Mammary epithelial cell (primary cell): ENCODE data around the gene ZNF521.

Experiments
- CTCF ChIP-seq, 2 donors: IDR thresholded peaks in 1 of 2; conservative IDR thresholded peaks in 1 of 2; 2 replicates each; pipeline ENCODE4 v1.5.1; 2011 to 2012; ENCODE audit warnings: inconsistent platforms in 2 of 2, low read length in 2 of 2, mild to moderate bottlenecking in 2 of 2, control low read depth in 1 of 2, low read depth in 1 of 2; ENCODE audit not compliant: insufficient read depth in 1 of 2; ENCODE audit errors: extremely low read depth in 1 of 2
- EZH2 ChIP-seq: IDR thresholded peaks from 2 replicates; pipeline ENCODE4 v1.6.1; 2012; ENCODE audit warnings: low read length, inconsistent platforms, borderline replicate concordance

GRCh38 chr18:25125680-25126079 lies 226.3 kb downstream of the ZNF521 start:
- no peak for TF ChIP-seq CTCF (conservative IDR thresholded peaks at IDR 0.05 in 1 of 2, IDR thresholded peaks at IDR 0.05 in 1 of 2; ENCODE audit: extremely low read depth in 1 of 2, insufficient read depth in 1 of 2, low read depth in 1 of 2, low read length in 2 of 2)
- no peak for TF ChIP-seq EZH2
